Measurements from ENCODE around the gene SLC17A3.

The SLC17A3 gene

GRCh38 chr6:25804804-25805203 is 69.2 kb downstream of the SLC17A3 start:
- Histone ChIP-seq H3K4me3 (ENCODE audit: low read depth, low read length) (no peak overlapping the region), H3K27me3 (ENCODE audit: control insufficient read depth, insufficient read depth, low read length) (no peaks in the 10 kb centered on the region), H3K9ac (ENCODE audit: low read length) (no peak overlapping the region)

GRCh38 chr6:25801436-25801835 is 72.6 kb downstream of the SLC17A3 start:
- H3K27ac ChIP-seq (ENCODE audit: low read depth, low read length): no peak overlapping the region

More at GRCh38 chr6:25804804-25805203, 69.2 kb downstream of the SLC17A3 start:
- H3K9me3 ChIP-seq (ENCODE audit: control insufficient read depth, insufficient read depth, low read depth, low read length): no peaks in the 10 kb centered on the region
- no peaks in the 10 kb centered on the region for H3K36me3 ChIP-seq (ENCODE audit: control insufficient read depth, insufficient read depth, low read length)
- H3K4me1 ChIP-seq (ENCODE audit: control insufficient read depth, insufficient read depth, low read length): no peaks in the 10 kb centered on the region; the same call in 1 of the 2 replicates
- no peak overlapping the region for H3K27ac ChIP-seq (ENCODE audit: low read depth, low read length)

More at GRCh38 chr6:25801436-25801835, 72.6 kb downstream of the SLC17A3 start:
- H3K36me3 ChIP-seq (ENCODE audit: control insufficient read depth, insufficient read depth, low read length): no peaks in the 10 kb centered on the region
- H3K27me3 ChIP-seq (ENCODE audit: control insufficient read depth, insufficient read depth, low read length): no peaks in the 10 kb centered on the region
- H3K4me1 ChIP-seq (ENCODE audit: control insufficient read depth, insufficient read depth, low read length): no peaks in the 10 kb centered on the region; the same call in 1 of the 2 replicates
- no peak overlapping the region for H3K9ac ChIP-seq (ENCODE audit: low read length)
- no peaks in the 10 kb centered on the region for H3K9me3 ChIP-seq (ENCODE audit: control insufficient read depth, insufficient read depth, low read depth, low read length)
- H3K4me3 ChIP-seq (ENCODE audit: low read depth, low read length): no peak overlapping the region

Data from HUES6 (cell line).